ELF-1 (cell line): ENCODE measurements around the gene IMPDH2.

ENCODE experiments used
- DNase-seq: peaks from one replicate; pipeline ENCODE4 v3.0.0-alpha.2; 2016; ENCODE audit warnings: low read depth, low spot score

IMPDH2 gene

DNA sequence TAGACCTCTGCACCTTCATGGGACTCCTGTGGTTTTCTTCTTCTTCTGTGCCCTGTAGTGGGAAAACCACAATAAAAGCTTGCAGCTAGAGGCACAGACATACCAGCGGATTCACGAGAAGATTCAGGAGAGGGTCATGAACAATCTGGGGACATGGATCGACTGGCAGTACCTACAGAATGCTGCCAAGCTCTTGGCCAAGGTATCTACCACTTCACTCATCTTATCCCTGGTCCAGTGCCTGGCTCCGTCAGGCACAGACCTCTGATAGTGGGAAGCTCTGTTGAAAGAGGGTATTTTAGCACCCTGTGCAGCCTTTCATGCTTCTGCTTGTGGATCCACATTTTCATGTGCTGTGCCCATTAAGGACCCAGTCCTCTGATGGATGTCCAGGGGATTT is 48.9 kb downstream of the IMPDH2 start:
- no peak for DNase-seq

DNA sequence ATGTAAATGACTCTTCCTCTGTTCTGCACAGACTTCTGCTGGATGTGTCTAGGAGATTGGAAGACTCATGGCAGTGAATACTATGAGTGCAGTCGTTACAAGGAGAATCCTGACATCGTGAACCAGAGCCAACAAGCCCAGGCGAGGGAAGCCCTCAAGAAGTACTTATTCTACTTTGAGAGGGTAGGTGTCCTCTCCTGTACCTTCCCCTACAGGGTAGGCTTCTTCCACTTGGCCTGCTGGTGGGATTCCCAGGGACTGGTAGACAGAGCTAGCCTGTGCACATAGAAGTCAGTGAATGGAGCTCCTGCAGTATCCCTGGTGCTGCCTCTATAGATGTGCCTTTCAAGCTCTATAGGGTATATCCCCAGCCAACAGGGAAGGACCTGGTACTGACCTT is 49.7 kb downstream of the IMPDH2 start:
- DNase-seq: no peak
